ENCODE data around the gene DMXL2.
"Not testable (repeated sequence)": the region's sequence is repeated elsewhere in the genome, so short reads cannot be mapped to it uniquely, and the experiment has no call there.

The DMXL2 gene, protein sequence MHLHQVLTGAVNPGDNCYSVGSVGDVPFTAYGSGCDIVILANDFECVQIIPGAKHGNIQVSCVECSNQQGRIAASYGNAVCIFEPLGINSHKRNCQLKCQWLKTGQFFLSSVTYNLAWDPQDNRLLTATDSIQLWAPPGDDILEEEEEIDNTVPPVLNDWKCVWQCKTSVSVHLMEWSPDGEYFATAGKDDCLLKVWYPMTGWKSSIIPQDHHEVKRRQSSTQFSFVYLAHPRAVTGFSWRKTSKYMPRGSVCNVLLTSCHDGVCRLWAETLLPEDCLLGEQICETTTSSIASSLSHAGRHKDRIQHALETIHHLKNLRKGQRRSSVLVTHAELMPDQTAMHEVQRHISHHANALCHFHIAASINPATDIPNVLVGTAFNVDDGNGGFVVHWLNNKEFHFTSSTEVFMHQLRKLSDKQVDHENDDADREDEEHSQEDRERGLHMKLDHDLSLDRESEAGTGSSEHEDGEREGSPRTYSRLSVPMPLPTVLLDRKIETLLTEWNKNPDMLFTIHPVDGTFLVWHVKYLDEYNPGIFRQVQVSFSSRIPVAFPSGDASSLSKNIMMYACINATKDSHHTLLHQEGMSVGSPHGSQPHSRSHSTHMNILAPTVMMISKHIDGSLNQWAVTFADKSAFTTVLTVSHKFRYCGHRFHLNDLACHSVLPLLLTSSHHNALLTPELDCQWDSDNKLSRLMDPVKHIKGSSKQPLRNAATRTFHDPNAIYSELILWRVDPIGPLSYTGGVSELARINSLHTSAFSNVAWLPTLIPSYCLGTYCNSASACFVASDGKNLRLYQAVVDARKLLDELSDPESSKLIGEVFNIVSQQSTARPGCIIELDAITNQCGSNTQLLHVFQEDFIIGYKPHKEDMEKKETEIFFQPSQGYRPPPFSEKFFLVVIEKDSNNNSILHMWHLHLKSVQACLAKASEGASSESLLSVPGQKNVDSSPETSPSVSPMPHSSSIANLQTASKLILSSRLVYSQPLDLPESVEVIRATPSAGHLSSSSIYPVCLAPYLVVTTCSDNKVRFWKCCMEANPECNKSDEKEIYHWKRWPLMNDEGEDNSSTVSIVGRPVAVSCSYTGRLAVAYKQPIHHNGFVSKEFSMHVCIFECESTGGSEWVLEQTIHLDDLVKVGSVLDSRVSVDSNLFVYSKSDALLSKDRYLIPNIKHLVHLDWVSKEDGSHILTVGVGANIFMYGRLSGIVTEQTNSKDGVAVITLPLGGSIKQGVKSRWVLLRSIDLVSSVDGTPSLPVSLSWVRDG (N-terminal part only)

DNA sequence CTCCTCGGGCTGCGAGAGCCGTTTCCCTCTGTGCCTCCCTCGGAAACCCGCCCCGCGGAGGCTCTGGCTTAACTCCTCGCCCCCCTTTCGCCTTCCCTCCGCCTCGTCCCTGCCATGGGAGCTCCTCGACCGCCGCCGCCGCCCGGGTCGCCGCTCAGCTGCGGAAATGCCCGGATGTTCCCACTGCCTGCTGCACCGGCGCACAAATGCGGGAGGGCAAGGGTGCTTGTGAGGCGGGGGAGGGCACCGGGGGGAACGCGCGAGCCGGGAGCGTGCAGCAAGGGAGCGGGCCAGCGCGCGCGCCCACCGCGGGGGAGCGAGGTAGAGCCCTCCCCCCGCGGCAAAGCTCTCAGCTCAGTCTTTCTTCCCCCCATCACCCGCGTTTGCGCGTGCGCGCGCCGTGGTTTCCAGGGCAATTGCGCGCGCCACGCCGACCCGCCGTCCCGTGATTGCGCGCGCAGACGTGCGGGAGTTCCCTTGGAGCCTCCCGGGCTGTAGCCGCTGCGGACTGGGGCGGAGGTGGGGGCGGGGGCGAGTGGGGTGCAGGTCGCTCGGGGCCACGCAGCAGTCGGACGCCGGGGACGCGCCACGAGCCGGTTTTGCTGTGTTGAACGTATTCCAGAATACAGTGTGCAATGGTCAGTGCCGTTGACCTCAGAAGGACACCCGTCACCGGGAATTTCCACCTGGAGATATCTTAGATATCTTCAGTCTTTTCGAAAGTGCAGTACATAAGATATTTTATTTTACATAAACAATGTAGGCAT is at the start of gene DMXL2:
Gene DMXL2, minus strand, starts transcription at position 168 of the 767 bp plus-strand sequence. CDS start 226 bp downstream, outside the sequence.
- DNase-seq (ENCODE audit: low spot score) = peak; percentile 97

DNA sequence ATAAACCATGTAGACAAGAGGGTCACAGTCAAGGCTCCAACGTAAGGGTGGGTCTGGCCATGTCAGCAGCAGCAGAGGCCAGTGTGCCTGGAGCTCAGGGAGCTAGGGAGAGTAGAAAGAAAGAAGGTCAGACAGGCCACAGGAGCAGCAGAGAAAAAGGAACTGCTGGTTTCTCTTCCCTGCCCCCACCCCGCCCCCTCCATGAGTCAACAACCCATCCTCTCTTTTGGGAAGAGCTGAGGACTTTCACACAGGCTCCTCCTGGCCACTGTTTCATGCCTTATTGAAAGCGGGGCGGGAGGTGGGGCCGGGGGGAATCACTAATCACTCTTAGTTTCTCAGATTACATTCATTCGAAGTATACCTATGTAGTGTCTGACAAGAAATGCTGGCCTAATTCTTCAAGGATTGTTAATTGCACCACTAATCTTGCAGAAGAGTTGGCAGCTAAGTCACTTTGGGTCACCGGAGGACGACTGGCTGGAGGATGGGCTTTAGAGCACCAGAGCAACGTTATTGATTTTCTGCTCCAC is 49.6 kb upstream of the DMXL2 start:
- DNase-seq (ENCODE audit: low spot score) = peak; percentile 46

DNA sequence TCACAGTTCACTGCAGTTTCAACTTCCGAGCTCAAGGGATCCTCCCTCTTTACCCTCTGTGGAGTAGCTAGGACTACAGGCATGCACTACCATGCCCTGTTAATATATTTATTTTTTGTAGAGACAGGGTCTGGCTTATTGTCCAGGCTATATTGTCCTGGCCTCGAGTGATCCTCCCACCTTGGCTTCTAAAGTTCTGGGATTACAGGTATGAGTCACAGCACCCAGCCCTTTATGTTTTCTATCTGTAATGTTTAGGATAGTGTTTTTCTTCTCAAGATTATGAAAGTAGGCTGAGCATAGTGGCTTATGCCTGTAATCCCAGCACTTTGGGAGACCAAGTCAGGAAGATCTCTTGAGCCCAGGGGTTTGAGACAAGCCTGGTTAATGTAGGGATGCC is 46.8 kb upstream of the DMXL2 start:
- no peak for DNase-seq (ENCODE audit: low spot score)

DNA sequence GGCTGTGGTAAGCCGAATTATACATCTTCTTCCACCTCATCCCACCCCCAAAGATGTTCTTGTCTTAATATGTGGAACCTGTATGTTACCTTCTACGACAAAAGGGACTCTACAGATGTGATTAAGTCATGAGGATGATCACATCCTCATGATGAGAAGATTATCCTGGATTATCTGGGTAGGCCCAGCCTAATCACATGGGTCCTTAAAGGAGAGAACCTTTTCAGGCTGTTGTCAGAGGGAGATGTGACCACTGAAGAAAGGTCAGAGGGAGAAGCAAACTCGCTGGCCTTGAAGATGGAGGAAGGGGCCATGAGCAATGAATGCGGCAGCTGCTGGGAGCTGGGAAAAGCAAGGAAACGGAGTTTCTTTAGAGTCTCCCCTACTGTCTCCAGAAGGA is 45.9 kb upstream of the DMXL2 start:
- peak; percentile 57 for DNase-seq (ENCODE audit: low spot score)

DNA sequence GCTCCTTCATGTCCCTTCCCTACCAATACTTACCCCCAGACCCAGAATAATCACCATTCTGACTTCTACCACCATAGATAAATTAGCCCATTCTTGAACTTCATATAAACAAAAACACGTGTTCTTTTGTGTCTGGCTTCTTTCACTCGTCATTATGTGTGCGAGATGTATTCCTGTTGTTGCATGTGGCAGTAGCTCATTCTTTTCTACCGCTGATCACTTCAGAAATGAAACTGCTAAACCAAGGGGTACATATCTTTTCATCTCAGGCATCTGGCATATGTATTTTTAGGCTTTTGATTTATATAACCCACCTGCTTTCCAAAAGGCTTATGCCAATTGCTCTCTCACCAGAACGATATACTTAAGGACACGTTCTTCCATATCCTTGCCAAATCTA is 44.9 kb upstream of the DMXL2 start:
- DNase-seq (ENCODE audit: low spot score) = no peak

DNA sequence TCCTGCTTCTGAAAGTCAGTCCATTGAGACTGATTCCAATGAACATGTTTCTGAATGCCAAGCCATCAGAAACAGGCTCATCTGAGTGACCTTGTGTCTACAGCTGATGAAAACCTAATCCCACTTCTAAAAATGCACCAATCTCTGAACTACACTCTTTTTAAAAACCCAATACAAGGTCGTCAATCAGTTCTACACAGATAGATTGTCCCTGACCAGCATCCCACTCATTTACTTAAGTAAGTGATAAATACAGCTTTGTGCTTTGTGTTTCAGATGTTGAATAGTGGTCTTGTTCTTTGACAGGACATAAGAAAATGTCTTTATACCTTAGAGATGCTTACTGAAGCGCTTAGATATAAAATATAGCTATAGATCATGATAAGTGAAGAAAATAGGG is 38.5 kb upstream of the DMXL2 start:
- DNase-seq (ENCODE audit: low spot score) = no peak

DNA sequence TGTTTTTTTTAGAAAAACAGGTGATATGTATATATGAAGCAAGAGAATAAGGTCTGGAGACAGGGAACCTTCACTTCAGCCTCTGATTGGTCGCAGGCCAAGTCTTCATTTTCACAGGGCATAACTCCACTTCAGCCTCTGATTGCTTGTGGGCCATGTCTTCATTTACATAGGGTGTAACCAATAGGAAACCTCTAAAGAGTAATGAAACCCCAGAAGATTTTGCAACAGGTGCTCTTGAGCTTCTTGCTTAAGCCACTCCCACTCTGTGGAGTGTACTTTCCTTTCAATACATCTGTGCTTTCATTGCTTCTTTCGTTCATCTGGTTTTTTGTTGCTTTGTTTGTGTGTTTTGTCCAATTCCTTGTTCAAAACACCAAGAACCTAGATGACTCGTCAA is 36.1 kb upstream of the DMXL2 start:
- no peak for DNase-seq (ENCODE audit: low spot score)

DNA sequence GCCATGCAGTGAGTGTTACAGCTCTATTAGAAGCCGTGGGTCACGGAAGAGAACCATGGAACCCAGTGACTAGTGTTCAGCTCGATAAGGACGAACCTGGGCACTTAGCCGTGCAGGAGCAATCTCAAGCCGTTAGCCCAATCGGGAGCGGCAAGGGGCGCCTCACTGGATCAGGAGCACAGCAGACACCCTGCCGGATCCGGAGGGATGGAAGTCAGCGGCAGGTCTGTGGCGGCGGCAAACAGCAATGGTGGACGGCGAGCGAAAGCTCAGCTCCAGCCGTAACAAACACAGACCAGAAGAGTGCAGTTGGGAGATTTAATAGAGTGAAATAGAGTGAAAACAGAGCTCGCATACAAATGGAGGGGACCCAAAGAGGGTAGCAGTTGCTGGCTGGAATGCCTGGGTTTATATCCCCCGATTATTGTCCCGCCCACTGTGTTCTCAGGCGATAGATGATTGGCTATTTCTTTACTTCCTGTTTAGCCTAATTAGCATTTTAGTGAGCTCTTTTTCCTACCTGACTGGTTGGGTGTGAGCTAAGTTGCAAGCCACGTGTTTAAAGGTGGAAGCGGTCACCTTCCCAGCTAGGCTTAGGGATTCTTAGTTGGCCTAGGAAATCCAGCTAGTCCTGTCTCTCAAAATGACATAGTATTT is 33.0 kb upstream of the DMXL2 start:
- not testable (repeated sequence) for DNase-seq (ENCODE audit: low spot score)

DNA sequence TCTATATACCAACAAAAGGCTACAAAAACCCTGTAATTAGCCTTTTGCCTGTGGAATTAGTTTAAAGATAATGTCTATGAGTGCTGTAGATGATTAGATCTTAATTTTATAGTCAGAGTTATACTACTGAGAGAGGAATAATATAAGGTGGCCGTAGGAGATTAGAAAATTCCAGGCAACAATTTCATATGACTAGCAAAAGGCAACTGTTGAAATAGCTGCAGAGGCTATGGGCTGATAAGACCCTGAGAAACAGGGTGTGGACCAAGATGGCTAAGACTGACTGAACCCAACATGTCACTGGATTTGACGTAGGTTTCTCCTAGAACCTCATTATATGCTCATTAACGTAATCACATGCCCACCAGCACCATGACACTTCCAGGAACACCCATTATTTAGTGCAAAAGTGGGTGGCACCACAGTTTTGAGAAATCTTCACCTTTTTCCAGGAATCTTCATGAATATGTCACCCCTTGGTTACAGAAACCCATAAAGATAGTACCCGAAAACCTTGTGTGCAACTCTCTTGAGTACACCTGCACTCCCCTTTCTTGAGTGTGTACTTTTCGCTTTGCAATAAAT is 29.6 kb upstream of the DMXL2 start:
- no peak for DNase-seq (ENCODE audit: low spot score)

DNA sequence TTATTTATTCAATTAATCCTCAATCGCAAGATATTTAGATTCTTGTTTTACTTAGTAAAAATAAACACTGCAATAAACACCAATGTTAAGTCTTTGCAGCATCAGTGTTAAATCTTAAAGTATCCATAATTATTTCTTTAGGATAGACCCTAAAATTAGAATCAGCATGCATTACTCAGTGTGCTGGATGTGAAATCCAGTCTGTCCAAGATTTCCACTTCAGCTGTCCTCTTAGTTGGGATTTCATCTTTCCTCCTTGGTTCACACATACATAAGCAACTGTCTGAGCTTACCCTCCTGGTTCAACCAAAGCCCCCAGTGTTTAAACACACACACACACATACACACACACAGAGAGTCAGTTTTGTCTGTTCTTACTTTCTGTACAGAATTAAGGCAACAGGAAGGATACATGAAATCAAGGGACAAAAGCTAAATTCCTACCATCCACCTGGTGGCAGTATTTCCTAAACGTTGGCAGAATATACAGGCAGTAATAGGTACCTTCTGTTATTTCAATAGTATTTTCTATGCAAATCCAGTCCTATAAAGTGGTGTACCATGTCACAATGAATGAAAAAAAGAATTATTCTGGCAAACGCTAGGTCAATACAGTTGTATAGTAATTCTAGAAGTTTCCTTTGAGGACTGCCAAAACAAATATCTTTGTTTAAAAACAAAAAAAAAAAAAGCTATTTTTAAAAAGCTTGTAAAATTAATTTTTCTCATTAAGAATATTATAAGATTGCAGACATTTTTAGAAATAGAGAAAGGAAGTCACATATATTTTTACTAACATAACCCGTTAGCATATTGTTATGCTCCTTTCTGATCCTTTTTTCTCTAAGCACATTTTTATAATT is 27.3 kb upstream of the DMXL2 start:
- peak; percentile 48 for DNase-seq (ENCODE audit: low spot score)

DNA sequence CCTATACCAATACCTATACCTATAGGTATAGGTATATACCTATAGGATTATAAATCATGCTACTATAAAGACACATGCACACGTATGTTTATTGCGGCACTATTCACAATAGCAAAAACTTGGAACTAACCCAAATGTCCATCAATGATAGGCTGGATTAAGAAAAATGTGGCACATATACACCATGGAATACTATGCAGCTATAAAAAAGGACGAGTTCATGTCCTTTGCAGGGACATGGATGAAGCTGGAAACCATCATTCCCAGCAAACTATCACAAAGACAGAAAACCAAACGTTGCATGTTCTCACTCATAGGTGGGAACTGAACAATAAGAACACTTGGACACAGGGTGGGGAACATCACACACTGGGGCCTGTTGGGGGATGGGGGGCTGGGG is 26.1 kb upstream of the DMXL2 start:
- not testable (repeated sequence) for DNase-seq (ENCODE audit: low spot score)

DNA sequence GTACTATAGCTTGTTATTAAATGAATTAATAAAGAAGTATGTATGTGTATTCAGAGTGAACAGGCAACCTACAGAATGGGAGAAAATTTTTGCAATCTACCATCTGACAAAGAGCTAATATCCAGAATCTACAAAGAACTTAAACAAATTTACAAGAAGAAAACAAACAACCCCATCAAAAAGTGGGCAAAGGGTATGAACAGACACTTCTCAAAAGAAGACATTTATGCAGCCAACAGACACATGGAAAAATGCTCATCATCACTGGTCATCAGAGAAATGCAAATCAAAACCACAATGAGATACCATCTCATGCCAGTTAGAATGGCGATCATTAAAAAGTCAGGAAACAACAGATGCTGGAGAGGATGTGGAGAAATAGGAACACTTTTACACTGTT is 25.5 kb upstream of the DMXL2 start:
- DNase-seq (ENCODE audit: low spot score) = not testable (repeated sequence)

DNA sequence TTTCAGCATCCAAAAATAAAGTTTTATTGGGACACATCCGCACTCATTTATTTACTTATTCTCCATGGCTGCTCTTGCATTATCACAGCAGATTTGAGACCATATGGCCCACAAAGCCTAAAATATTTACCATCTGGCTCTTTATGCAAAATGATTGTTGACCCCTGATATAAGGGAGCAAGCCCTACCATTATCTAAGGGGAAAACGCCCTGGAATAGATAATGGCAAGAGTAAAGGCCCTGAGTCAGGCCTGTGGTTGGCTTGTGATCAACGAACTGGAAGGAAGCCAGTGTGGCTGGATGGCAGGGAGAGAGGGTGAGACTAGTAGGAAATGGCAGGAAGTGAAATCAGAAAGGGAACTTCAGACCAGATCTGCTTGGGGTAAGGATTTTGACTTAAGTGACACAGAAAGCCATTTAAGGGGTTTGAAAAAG is 24.6 kb upstream of the DMXL2 start:
- DNase-seq (ENCODE audit: low spot score) = peak; percentile 41

DNA sequence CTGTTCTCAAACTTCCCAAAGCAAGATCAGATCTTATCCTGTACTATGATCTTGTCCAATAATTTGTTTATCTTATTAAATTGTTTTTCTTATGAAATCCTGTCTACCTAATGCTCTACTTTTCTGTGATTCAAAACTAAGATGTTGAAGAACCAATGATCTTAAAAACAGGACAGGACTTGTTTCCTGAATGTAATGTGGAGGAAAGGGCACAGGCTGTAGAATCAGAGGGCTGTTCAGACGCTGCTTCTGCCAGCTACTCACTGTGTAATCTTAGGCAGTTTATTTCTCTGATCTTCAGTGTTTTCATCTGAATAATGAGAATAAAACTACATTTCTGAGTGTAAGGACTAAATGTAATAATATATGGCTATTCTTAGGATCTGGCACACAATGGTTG is 20.1 kb upstream of the DMXL2 start:
- no peak for DNase-seq (ENCODE audit: low spot score)

DNA sequence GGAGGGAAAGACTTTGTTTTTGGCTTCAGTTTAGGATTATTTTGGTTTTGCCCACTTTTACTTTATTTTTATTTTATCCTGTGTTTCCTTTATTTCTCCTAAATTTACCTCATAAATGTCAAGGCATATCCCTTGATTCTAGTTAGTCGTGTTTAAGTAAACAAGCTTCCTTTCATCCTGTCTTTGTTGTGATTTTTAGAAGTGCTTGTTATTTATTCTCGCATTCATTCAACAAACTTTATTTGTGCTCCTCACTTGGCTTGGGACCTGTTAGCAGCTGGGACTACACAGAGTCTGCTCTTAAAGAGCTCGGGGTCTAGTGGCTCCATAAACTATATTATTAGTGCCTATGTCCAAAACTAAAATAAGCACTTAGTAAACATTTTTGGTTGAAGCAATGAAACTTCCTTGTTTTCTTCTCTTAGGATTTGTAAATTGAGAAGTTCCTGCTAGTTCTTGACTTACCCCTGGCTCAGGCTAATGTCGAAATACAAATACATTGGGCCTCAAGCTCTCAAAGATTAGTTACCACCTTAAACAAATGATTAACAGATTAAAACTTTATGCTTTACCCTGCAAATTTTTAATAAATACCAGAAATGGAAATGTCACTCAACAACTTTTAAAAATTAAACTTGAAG is 19.0 kb upstream of the DMXL2 start:
- no peak for DNase-seq (ENCODE audit: low spot score)

DNA sequence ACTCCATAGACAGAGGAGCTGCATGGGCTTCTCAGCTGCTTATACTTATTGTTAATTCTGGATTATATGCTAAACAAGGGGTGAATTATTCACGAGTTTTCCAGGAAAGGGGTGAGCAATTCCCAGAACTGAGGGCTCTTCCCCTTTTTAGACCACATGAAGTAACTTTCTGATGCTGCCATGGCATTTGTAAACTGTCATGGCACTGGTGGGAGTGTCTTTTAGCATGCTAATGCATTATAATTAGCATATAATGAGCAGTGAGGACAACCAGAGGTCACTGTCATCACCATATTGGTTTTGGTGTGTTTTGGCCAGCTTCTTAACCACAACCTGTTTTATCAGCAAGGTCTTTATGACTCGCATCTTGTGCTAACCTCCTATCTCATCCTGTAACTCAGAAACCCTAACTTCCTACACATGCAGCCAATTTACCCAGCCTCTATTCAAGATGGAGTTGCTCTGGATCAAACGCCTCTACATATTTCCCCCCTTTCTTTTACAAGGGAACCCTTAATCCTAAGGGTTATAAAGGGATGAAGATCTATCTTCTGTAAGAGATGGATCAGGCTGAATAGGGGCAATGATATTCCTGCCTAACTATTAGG is 12.1 kb upstream of the DMXL2 start:
- DNase-seq (ENCODE audit: low spot score) = no peak

DNA sequence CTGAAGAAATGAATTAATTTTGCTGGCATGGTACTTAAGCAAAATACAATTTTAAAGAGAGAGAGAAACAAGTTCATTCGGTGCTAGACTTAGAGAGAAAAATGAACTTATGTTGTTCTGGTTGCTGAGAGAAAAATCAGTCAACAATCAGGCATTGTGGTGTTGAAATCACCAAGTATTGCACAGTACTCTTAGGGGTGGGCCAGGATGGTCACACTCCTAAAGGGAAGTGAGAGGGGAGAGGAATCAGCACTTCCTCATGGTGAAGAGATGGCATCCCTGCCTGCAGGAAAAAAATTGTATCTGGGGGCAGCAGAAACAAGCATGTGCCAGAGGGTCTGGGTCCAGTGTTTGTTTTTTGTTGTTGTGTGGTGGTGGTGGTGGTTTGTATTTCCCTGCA is 7.0 kb upstream of the DMXL2 start:
- no peak for DNase-seq (ENCODE audit: low spot score)

DNA sequence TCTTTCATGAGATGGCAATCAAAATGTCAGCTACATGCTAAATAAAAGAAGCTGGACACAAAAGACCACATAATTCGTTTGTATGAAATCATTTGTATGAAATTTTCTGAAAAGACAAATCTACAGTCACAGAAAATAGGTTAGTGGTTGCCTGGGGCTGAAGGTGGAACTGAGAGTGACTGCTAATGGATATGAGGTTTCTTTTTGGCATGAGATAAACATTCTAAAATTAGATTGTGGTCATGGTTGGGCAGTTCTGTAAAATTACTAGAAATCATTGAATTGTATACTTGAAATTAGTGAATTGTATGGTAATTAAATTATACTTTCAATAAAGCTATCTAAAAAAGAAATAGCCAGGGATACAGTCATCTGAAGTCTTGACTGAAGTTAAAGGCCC is 2.7 kb upstream of the DMXL2 start:
- no peak for DNase-seq (ENCODE audit: low spot score)

Data from D341Med (cell line).